Sciatic nerve (tissue), 2 donors: ENCODE measurements around the gene SDHA. TPM values are rescaled to one million over a fixed set of nuclear protein-coding genes. Genes with fewer than 3 reads are reported as not detected.
"Not testable (repeated sequence)": the region's sequence is repeated elsewhere in the genome, so short reads cannot be mapped to it uniquely, and the experiment has no call there.

Experiments used
- ATAC-seq: fragments of 200-7000 bp; cut with Tn5 transposase; one replicate; pipeline ENCODE4 v1.9.1; 2020; ENCODE audit warnings: mild to moderate bottlenecking, moderate library complexity
- DNase-seq: peaks from one replicate; pipeline ENCODE4 v3.0.0-alpha.2; 2020; ENCODE audit warnings: low spot score
- intact Hi-C: fragments of 100-400 bp; cut with DNase I; formaldehyde crosslinking; loops from one replicate; pipeline ENCODE4 v1.14.2; 2022
- total RNA-seq: library from RNA; stranded (reverse); fragmentation: NEBNext Ultra II Directional; extraction: Animal tissue kit (Norgen Biotek cat#: 25700); gene quantifications from one replicate; pipeline ENCODE4 v1.2.1, GENCODE V29; 2021
- donor health status: DM: no; HTN: no; CAD: no.
- donor health status: DM: no; HTN: no; CAD: no.

The SDHA gene
- total RNA-seq = 105 TPM

GRCh38 chr5:217494-218456 lies at the start of gene SDHA, which contains the start of gene CCDC127:
TSS of gene SDHA (plus strand) at chr5:218320. CDS start at chr5:218356, 36 bp downstream.
TSS of gene CCDC127 (minus strand) at chr5:218153. CDS start at chr5:216849, 1,304 bp downstream.
- peak; percentile 99 for DNase-seq
- peak; percentile 99 for ATAC-seq
- intact Hi-C loops = not testable (repeated sequence)

DNA sequence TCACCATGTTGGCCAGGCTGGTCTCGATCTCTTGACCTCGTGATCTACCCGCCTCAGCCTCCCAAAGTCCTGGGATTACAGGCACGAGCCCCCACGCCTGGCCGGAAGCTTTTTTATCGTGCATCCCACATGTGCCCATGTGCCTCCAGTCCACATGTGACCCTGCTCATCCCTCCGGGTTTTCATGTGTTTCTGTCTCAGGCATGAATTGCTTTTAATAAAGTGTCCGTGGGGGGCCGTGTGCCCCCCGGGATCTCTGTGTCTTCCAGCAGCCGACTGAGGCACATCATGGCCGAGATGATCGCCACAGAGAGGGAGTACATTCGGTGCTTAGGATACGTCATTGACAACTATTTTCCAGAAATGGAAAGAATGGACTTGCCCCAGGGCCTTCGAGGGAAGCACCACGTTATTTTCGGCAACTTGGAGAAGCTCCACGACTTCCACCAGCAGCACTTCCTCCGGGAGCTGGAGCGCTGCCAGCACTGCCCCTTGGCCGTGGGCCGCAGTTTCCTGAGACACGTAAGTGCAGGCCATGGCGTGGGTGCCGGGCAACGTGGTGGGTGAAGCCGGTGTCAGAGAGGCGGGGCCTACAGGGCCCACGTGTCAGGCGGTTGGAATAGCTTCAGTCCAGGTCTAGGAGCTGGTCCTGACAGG lies 48.9 kb upstream of the SDHA start:
- ATAC-seq (peak; percentile 83), DNase-seq (peak; percentile 77)
- intact Hi-C loops = no loop called here

- intact Hi-C loops = no loop called here
- peak; percentile 40 for DNase-seq
- ATAC-seq = no peak
Observed at GRCh38 chr5:169728-170094, 48.4 kb upstream of the SDHA start.

DNA sequence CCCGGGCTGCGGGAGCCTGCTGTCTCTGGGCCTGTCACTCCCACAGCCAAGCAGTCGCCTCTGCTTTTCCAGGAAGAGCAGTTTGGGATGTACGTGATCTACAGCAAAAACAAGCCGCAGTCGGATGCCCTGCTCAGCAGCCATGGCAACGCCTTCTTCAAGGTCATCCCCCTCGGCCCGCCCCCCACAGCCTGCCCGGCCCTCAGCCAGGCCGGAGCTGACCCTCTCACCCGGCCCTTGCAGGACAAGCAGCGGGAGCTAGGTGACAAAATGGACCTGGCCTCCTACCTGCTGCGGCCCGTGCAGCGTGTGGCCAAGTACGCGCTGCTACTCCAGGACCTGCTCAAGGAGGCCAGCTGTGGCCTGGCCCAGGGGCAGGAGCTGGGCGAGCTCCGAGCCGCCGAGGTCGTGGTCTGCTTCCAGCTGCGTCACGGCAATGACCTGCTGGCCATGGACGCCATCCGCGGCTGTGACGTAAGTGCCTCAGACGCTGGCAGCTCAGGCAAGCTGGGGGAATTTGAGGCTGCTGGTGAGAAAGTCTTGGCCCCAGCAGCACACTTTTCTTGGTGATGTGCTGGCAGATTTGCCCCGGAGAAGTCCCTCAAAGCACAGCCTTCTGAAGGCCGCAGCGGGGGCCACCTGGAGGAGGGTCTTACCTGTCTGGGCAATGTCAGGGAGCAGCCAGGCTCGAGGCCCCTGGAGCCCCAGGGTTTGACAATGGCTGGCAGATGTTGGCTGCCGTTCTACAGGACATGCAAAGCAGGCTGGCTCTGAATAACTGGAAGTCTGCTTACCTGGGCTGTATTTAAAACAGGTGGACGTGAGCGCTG lies 46.9 kb upstream of the SDHA start:
- DNase-seq = peak; percentile 50
- ATAC-seq = no peak

GRCh38 chr5:171801-172331 lies 46.3 kb upstream of the SDHA start:
- intact Hi-C loops = no loop called here
- peak; percentile 50 for DNase-seq
- ATAC-seq = no peak

More for the DNA sequence above, 46.9 kb upstream of the SDHA start:
- intact Hi-C loops = no loop called here

DNA sequence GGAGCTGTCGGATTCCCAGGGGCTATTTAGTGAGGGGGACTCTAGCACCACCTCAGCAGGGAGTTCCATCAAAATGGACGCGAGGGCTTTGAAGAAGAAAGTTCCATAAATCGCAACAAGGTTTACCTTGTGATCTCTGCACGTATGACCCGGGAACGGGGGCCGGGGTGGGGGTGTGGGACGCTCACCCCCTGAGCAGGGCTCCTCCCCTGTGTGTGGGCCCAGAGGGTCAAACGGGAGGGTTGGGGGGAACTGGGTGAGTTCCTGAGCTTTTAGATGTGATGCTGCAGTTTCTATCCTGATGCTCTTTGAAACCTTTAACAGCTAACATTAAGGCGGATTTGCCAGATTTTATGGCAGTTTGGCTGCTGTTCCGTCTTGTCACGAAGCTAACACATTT lies 45.7 kb upstream of the SDHA start:
- intact Hi-C loops = no loop called here
- DNase-seq (no peak), ATAC-seq (no peak)

DNA sequence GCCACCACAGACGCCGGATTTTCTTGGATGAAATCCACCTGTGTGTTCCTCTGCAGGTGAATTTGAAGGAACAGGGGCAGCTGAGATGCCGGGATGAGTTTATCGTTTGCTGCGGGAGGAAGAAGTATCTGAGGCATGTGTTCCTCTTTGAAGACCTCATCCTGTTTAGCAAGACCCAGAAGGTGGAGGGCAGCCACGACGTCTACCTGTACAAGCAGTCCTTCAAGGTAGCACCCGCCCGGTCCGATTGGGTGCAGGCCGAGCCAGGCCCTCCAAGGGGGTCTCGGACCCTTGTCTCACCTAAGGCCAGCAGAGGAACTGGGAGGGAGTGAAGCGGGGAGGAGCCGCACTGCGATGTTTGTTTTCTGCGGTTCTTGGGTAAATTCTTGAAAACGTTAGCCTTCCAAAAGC lies 45.3 kb upstream of the SDHA start:
- intact Hi-C loops = no loop called here
- ATAC-seq (no peak), DNase-seq (peak; percentile 35)

DNA sequence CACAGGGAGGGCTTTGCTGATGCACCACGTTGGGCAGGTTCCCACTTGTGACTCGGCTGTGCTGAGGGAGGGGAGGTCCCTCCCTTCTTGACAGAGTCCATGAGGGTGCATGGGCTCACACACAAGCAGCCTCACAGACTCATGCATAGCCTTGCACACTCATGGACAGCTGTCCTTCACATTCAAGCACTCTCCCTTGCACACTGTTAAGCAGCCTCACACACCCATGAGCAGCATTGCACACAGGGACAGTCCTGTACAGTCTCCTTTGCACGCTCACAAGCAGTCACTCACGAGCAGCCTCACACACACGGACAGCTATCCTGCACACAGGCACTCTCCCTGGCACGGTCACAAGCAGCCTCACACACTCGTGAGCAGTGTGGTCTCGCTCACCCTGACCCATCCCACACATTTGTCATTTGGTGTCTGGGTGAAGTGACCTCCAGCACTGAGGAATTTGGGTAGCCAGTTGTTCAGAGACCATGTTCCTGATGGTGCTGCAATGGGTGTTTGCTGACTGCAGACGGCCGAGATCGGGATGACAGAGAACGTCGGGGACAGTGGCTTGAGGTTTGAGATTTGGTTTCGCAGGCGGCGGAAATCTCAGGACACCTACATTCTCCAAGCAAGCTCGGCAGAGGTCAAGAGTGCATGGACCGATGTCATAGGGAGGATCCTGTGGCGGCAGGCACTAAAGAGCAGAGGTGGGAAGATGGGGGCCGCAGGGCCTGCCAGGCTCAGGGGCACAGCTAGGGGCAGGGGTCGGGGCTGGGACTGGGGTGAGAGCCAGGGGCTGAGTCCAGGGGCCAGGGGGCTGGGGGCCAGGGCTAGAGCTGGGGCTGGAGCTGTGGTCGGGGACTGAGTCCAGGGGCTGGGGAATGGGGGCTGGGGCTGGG lies 44.5 kb upstream of the SDHA start:
- peak; percentile 39 for DNase-seq
- intact Hi-C loops = no loop called here
- ATAC-seq = no peak

DNA sequence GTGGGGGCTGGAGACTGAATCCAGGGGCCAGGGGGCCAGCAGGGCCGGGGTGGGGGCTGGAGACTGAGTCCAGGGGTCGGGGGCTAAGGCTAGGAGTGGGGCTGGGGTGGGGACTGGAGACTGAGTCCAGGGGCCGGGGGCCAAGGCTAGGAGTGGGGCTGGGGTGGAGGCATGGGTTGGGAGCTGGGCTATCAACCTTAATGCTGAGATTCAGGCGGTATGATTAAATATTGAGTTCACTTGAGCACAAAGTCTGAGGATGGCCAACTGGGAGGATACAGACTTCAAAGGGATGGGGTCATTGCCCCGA lies 43.9 kb upstream of the SDHA start:
- intact Hi-C loops = no loop called here
- ATAC-seq (no peak), DNase-seq (no peak)

GRCh38 chr5:174876-175465 lies 43.1 kb upstream of the SDHA start:
- DNase-seq (no peak), ATAC-seq (no peak)
- intact Hi-C loops = no loop called here

GRCh38 chr5:176296-176823 lies 41.8 kb upstream of the SDHA start:
- intact Hi-C loops = no loop called here
- no peak for DNase-seq
- ATAC-seq = no peak

- DNase-seq (no peak), ATAC-seq (no peak)
- intact Hi-C loops = no loop called here
Observed at GRCh38 chr5:178110-178509, 40.0 kb upstream of the SDHA start.

DNA sequence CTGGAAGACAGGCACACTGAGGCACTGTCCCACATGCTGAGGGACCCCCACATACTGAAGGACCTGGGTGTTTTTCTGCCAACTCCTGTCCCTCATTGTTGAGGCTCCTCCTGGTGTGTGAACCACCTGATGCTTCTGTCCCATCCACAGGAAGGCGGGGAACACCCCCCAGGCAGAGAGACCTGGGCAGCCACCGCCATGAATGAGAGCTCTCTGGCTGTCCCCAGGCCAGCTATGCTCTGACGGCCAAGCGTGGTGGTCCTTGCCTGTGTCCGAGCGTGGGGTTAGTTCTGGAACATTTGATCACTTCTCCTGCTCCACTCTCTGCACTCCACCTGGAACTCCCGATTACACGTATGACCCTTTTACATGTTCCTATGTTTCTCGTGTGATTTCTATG lies 38.7 kb upstream of the SDHA start:
- ATAC-seq (no peak), DNase-seq (no peak)
- intact Hi-C loops = no loop called here

DNA sequence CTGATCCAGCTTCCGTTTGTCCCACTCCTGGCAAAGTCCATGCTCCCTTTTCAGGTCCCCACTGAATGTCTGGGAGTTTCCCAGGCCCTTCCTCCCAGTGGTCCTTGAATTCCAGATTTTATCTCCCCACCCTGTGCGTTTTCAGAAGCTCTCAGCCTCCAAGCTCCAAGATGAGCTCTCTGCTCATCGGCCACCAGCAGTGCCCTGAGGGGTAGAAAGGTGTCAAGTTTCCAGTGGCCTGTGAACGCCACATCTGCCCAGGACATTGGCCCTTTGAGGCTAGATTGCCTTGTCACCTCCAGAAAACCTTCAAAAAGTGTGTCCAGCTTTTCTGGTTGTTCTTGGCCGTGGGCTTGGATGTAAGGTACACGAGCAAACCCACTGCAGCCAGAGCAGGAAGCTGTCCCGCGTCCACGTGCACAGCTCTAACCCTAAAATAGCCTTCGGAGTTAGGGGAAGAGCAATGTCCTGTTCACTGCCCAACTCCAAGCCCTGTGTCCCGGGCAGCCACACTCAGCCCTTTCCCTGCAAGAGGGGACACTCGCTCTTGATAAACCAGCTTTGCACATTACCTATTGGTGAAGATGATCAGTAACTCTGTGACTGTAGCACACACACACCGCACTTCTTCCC lies 37.7 kb upstream of the SDHA start:
- ATAC-seq (no peak), DNase-seq (no peak)
- intact Hi-C loops = no loop called here

- ATAC-seq (no peak), DNase-seq (no peak)
- intact Hi-C loops = no loop called here
Observed at GRCh38 chr5:181160-181559, 37.0 kb upstream of the SDHA start.

DNA sequence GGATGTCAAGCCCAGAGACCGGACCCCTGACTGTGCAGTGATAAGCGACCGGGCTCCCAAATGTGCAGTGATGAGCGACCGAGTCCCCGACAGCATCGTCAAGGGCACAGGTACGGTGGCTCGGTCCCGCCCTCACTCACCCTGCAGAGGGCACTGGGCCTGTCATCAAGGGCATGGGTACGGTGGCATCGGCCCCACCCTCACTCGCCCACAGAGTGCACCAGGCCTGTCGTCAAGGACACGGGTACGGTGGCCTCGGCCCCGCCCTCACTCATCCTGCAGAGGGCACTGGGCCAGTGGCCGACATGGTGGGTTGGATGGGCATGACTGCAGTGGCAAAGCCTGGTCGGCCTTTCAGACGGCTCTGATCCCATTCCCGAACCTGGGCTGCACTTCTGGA lies 36.6 kb upstream of the SDHA start:
- ATAC-seq (no peak), DNase-seq (no peak)
- intact Hi-C loops = no loop called here

DNA sequence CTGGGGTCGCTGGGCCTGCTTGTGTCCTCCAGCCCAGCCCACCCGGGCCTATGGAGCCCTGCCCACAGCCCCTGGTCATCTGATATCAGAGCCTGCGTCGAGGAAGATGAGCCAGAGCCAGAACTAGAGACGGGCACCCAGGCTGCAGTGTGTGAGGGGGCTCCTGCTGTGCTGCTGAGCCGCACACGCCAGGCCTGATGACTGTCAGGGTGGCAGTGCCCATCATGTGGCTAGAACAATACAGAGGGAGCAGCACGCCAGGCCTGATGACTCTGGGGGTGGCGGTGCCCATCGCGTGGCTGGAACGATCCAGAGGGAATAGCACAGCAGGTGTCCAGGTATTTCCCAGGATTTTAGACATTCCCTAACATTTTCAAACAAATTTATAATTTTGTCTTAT lies 36.0 kb upstream of the SDHA start:
- ATAC-seq (no peak), DNase-seq (no peak)
- intact Hi-C loops = no loop called here
